Muscle of leg (tissue), 11 donors: ENCODE measurements around the gene HDAC9. TPM values are rescaled to one million over a fixed set of nuclear protein-coding genes. Genes with fewer than 3 reads are reported as not detected.

Source experiments
- DNase-seq: peaks from one replicate; pipeline ENCODE4 v3.0.0; 2013
- H3K27ac ChIP-seq: one replicate; pipeline ENCODE4 v1.5.1; 2013; ENCODE audit warnings: mild to moderate bottlenecking, low read length, control low read depth
- H3K27me3 ChIP-seq: one replicate; pipeline ENCODE4 v1.6.1; 2013; ENCODE audit warnings: low read length; ENCODE audit not compliant: control insufficient read depth, insufficient read depth
- H3K36me3 ChIP-seq: one replicate; pipeline ENCODE4 v1.6.1; 2013; ENCODE audit warnings: low read length; ENCODE audit not compliant: control insufficient read depth, insufficient read depth
- H3K4me1 ChIP-seq: one replicate; pipeline ENCODE4 v1.6.1; 2013; ENCODE audit warnings: low read length; ENCODE audit not compliant: control insufficient read depth, insufficient read depth
- H3K4me3 ChIP-seq: one replicate; pipeline ENCODE4 v1.5.1; 2013; ENCODE audit warnings: low read length, control low read depth
- H3K9me3 ChIP-seq: replicated peaks from 2 replicates; pipeline ENCODE4 v1.6.1; 2013; ENCODE audit warnings: low read depth, low read length; ENCODE audit not compliant: control insufficient read depth
- WGBS: methylation state at CpG from one replicate; pipeline ENCODE4 v1.1.5; 2013; ENCODE audit warnings: missing lambda C conversion rate; ENCODE audit not compliant: insufficient coverage; 5-methylcytosine and 5-hydroxymethylcytosine counted together
- polyA plus RNA-seq, 8 donors: library from polyadenylated mRNA; unstranded; fragments of 120-200 nt; gene quantifications; one replicate each; pipeline versions ENCODE4 v1.2.1 to v1.2.3, GENCODE V29; 2013; ENCODE audit warnings: inconsistent platforms in 1 of 8, low replicate concordance in 1 of 8; ENCODE audit not compliant: insufficient read length in 8 of 8, insufficient read depth in 1 of 8
- total RNA-seq: library from RNA; stranded (reverse); fragments of 120-200 nt; gene quantifications from one replicate; pipeline ENCODE4 v1.2.4, GENCODE V29; 2013

HDAC9 gene
- total and polyA plus RNA-seq, 9 donors = 11.9 to 38.2 (median 21.2) TPM

DNA sequence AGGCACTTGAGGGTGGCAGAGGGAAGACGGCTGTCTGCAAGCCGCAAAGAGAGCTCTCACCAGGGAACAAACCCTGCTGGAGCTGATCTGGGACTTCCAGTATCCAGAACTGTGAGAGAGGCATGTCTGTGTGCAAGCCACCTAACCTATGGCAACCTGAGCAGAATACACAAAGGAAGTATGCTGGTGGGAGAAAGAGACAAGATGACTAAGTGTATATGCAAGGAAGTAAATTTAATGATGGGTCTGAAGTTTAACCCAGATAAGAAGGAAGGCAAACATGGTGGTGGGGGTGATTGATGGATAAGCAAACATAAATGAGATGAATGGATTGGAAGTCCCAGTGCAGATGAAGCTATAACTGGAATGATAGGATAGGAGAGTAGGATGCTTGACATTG is 328.6 kb downstream of the HDAC9 start:
- H3K36me3 ChIP-seq = no peaks in the 10 kb centered on the region
- WGBS = 94% methylated on average over 2 of the region's 2 CpGs
- peaks cover 5% of the 10 kb centered on the region for H3K4me1 ChIP-seq
- no peak overlapping the region for H3K27ac ChIP-seq
- H3K4me3 ChIP-seq = no peak overlapping the region
- no peak for DNase-seq
- no peaks in the 10 kb centered on the region for H3K27me3 ChIP-seq
- no peaks in the 10 kb centered on the region for H3K9me3 ChIP-seq

DNA sequence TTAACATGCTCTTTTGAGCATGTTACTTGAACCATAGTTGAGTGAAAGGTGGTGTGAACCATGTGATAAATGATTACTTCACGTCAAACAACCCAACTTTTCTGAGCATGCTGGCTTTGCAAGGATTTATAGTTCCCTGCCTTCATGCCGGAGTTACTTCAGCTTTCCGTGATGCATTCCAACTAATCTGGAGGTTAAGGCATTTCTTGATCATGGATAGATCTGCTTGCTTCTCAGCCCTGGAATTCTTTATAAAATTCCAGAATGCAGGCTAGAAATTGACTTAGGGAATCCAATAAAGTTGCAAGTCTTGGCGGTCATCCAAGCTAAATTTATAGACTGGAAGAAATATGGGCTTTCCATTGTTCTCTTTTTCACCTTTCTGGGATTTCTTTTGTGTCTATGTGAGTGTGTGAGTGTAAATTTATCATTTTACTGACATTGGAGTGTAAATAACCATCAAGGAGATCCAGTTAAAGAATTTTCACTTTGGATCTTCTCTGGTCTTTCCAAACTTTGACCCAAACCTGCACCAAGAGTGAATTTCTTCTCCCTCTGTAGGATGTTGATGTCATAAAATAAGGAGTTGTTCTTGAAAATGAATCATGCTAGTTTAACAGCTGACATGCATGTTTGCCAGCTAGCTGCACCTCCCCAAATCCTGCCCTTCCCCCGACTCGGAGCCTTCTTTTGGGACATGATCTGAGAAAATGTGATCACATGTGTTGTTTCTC is 332.9 kb downstream of the HDAC9 start:
- Histone ChIP-seq H3K36me3 (no peaks in the 10 kb centered on the region), H3K9me3 (no peaks in the 10 kb centered on the region), H3K27ac (peak overlapping the region; percentile 69), H3K4me3 (no peak overlapping the region), H3K4me1 (peaks cover 5% of the 10 kb centered on the region), H3K27me3 (no peaks in the 10 kb centered on the region)
- 33% methylated on average over 3 of the region's 6 CpGs for WGBS
- peak; percentile 74 for DNase-seq

DNA sequence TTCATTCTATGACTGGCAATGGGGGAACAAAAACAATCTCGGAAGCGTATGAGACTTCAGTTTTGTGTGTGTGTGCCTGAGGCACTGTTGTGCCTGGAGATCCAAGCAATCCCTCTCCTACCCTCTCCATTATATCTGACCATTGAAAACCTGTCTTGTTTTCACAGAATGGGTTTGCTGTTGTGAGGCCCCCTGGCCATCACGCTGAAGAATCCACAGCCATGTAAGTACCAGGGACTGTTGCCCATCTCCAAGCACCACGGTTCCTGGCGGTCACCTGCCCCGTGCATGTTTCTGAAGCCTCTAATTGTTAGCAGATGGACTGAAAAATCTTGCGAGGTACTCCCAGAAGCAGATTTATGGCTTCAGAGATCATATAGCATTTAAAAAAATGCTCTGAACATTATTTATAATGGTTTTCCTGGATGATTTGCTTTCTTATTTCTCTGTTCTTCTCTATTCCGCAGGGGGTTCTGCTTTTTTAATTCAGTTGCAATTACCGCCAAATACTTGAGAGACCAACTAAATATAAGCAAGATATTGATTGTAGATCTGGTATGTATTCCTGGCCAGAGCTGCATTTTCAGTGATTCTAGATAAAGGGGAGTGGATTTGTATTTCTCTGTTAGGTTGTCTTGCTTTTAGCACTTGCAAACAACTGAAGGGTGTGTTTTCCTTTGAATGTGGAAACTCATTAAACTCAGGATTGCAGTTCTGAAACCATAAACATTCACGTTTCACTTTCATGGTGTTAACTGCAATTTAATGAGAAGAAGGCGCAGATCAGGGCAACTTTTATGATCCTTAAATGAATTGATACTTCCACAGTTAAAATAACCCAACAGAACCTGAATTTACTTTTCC is 333.7 kb downstream of the HDAC9 start:
- 13% methylated on average over 4 of the region's 11 CpGs for WGBS
- Histone ChIP-seq H3K9me3 (no peaks in the 10 kb centered on the region), H3K4me1 (peaks cover 5% of the 10 kb centered on the region), H3K36me3 (no peaks in the 10 kb centered on the region), H3K27me3 (no peaks in the 10 kb centered on the region), H3K4me3 (no peak overlapping the region), H3K27ac (peak overlapping the region; percentile 69)
- DNase-seq = peak; percentile 66

DNA sequence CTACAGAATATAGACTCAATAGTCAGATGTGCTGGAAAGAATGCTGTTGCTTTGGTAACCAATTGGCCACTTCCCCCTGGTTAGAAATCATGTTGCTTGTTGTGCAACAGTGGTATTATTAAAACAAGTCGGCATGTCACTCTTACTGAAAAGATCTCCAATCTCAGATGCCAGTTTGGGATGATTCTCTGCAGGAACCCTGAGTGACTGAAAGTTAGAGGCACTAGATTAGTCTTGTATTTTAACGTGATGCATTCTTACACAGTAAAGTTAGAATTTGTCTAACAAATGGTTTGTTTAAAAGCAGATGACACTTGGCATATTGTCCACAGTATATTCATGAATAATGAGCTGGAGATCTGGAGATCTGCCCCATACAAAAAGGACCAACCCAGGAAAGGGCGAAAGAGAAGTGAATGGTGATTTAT is 334.3 kb downstream of the HDAC9 start:
- no peaks in the 10 kb centered on the region for H3K27me3 ChIP-seq
- WGBS = 67% methylated on average over 1 of the region's 3 CpGs
- H3K9me3 ChIP-seq = no peaks in the 10 kb centered on the region
- no peaks in the 10 kb centered on the region for H3K36me3 ChIP-seq
- peak overlapping the region; percentile 71 for H3K27ac ChIP-seq
- peak; percentile 92 for DNase-seq
- peaks cover 5% of the 10 kb centered on the region for H3K4me1 ChIP-seq
- H3K4me3 ChIP-seq = no peak overlapping the region

DNA sequence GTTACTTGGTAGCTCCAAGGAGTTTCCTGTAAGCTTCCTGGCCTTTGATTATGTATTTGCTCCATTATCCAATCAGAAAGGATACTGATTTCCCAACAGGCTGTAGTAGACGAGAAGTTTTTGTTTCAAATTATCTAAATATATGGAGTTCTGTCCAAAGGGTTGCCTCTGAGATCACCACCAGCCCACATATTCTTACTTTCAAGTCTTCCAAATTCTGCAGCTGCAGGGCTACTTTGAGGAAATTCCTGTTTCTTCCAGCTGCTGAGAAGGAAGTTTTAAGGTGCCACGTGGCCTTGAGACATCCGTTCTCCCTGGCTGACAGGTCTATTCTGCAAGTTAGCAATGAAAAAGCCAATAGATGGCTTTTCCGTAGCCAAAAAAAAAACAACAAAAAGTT is 335.9 kb downstream of the HDAC9 start:
- no peaks in the 10 kb centered on the region for H3K36me3 ChIP-seq
- peak; percentile 97 for DNase-seq
- H3K27me3 ChIP-seq = no peaks in the 10 kb centered on the region
- H3K4me1 ChIP-seq = peaks cover 5% of the 10 kb centered on the region
- peak overlapping the region; percentile 71 for H3K27ac ChIP-seq
- no CpG with 5 or more reads among the region's 4 CpGs for WGBS
- H3K4me3 ChIP-seq = no peak overlapping the region
- no peaks in the 10 kb centered on the region for H3K9me3 ChIP-seq

DNA sequence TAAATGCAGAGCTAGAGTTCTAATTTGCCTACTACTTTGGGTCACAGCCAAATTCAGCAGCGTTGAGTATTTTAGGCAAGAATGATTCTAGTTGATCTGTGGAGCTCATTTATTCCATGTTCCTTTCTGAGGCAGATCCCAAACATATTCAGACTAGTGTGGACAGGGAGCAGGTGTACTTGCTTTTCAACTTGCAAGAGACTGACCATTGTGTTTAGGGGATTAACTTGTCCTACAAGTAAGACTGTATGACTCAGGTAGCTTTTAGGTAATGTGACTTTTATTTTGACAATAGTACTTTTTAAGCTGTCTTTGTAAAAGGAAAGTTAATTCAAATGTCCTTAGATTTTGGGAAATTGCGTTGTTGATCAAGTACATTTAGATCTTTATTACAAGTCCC is 336.4 kb downstream of the HDAC9 start:
- no peak overlapping the region for H3K27ac ChIP-seq
- peaks cover 5% of the 10 kb centered on the region for H3K4me1 ChIP-seq
- H3K4me3 ChIP-seq = no peak overlapping the region
- no peak for DNase-seq
- H3K36me3 ChIP-seq = no peaks in the 10 kb centered on the region
- H3K9me3 ChIP-seq = no peaks in the 10 kb centered on the region
- 43% methylated on average over 1 of the region's 2 CpGs for WGBS
- H3K27me3 ChIP-seq = no peaks in the 10 kb centered on the region

DNA sequence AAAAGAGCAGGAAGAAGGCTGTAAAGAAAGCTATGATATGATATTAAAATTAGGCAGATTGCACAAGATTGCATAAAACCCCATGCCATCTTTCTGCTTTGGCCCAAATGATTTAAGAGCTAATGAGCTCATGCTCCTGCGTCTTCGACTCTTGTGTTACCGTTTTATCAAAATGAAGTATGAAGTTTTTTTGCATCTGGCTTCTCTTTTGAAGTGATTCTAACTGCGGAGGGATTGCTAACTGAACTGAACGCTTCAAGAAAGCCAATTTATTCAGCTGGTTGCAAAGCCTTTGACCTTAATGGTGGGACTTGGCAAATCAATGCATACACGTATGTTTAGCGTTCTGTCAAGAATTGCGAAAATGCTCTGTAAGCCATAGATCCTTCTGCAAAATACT is 339.0 kb downstream of the HDAC9 start:
- Histone ChIP-seq H3K36me3 (no peaks in the 10 kb centered on the region), H3K4me3 (no peak overlapping the region), H3K27me3 (no peaks in the 10 kb centered on the region), H3K9me3 (no peaks in the 10 kb centered on the region), H3K4me1 (no peaks in the 10 kb centered on the region), H3K27ac (no peak overlapping the region)
- DNase-seq = peak; percentile 46
- WGBS = 59% methylated on average over 5 of the region's 8 CpGs

DNA sequence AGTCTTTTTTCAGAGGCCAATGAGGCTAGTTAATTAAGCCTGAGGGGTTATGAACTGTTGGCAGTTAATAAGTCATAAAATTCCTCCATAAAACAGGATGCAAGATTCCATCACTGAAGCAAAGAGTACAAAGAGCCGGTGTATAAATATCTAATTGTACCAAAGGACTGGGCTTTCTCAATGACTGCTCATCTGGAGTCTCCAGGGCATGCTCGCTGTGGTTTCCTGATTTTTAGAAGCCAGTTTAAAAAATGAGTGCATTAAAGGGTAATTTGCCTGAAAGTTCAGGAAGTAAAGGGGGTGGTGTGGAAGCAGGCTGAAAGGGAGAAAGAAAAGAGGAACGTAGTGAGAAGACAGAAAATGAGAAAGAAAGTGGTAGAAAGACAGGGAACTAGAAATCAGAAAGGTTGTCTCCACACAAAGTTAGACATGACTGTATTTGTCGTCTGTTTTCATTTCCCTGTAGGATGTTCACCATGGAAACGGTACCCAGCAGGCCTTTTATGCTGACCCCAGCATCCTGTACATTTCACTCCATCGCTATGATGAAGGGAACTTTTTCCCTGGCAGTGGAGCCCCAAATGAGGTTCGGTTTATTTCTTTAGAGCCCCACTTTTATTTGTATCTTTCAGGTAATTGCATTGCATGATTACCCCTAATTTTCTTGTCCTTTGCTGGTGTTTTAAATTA is 339.6 kb downstream of the HDAC9 start:
- DNase-seq = peak; percentile 55
- Histone ChIP-seq H3K27ac (no peak overlapping the region), H3K4me1 (no peaks in the 10 kb centered on the region), H3K36me3 (no peaks in the 10 kb centered on the region), H3K4me3 (no peak overlapping the region), H3K27me3 (no peaks in the 10 kb centered on the region), H3K9me3 (no peaks in the 10 kb centered on the region)
- 8% methylated on average over 2 of the region's 7 CpGs for WGBS

DNA sequence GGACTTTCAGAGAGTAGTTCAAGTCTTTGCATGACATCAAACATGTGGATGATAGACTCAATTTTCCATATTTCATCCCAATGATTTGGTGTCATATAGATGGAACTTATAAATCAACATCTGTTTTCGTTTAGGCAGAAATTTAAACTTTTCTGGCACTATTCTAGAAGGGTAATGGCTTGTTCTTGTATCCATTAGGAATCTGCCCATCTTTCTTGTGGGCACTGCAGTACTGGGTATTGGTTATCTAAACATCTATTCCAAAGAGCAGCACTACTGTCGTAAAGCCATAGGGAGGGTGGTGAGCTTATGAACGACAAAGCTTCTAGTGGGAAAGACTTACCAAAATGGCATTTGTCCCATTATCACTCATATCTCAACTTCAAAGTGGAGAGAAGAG is 348.4 kb downstream of the HDAC9 start:
- no CpG with 5 or more reads among the region's 3 CpGs for WGBS
- H3K36me3 ChIP-seq = no peaks in the 10 kb centered on the region

DNA sequence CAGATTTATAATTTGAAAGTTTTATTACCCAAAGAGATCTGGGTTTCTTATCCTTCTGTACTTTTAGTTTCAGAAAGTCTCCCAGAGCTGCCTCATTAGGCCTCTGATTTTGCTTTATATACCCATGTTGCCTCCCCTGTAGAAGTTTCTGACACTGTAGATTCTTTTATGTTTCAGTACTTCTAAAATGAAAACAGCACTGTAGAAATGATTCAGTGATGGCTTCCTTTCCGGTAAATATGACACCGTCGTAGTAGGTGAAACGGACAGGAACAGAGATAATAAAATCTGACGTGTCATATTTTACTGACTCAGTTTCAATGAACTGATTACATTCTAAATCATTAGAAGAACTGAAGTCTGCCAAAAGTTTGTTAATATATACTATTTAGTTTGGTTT is 349.2 kb downstream of the HDAC9 start:
- H3K9me3 ChIP-seq = no peaks in the 10 kb centered on the region
- WGBS = no CpG with 5 or more reads among the region's 5 CpGs
- no peak for DNase-seq
- no peak overlapping the region for H3K27ac ChIP-seq
- no peaks in the 10 kb centered on the region for H3K4me1 ChIP-seq
- H3K36me3 ChIP-seq = no peaks in the 10 kb centered on the region
- no peaks in the 10 kb centered on the region for H3K27me3 ChIP-seq
- no peak overlapping the region for H3K4me3 ChIP-seq

More for the DNA sequence above, 348.4 kb downstream of the HDAC9 start:
- Histone ChIP-seq H3K4me1 (no peaks in the 10 kb centered on the region), H3K27ac (no peak overlapping the region), H3K27me3 (no peaks in the 10 kb centered on the region), H3K9me3 (no peaks in the 10 kb centered on the region), H3K4me3 (no peak overlapping the region)
- DNase-seq = no peak
